Endothelial cell of umbilical vein (primary cell): ENCODE results near the gene APOB. TPM values are rescaled to one million over a fixed set of nuclear protein-coding genes. Genes with fewer than 3 reads are reported as not detected.

ENCODE experiments used
- BruUV-seq: library from RNA; stranded (reverse); fragments of 400-500 nt; replicated peaks from 2 replicates; lab custom pipeline; 2021; lab: Mats Ljungman, UMichigan
- CTCF ChIA-PET: fragments of 300-600, 350-600 bp; sonication (Branson Sonifier 250); formaldehyde crosslinking; loops from one replicate; lab custom pipeline; 2021; ENCODE audit warnings: antibody characterized with exemption, inconsistent platforms; lab: Charles Lee
- POLR2A ChIA-PET: fragments of 300-600, 350-600 bp; sonication (Branson Sonifier 250); formaldehyde crosslinking; loops from one replicate; lab custom pipeline; 2021; ENCODE audit warnings: antibody characterized with exemption, inconsistent platforms; lab: Charles Lee
- DNase-seq: peaks from one replicate; pipeline ENCODE4 v3.0.0-alpha.2; 2011; ENCODE audit warnings: low read depth, low spot score
- FAIRE-seq: peaks from 2 replicates; lab custom pipeline; 2011; peaks lifted over from hg19 to GRCh38; lab: Jason Lieb, UNC
- H2AFZ ChIP-seq: 2 replicates; pipeline ENCODE4 v1.6.0; 2012; ENCODE audit warnings: low read depth, low read length, control low read depth, inconsistent platforms
- H3K27ac ChIP-seq: 2 replicates; pipeline ENCODE4 v1.5.1; 2011; ENCODE audit warnings: low read depth, mild to moderate bottlenecking, control low read depth, low read length, moderate library complexity; ENCODE audit not compliant: insufficient read depth
- H3K27me3 ChIP-seq, 2 experiments: 2 replicates each; pipeline versions ENCODE4 v1.6.0 to v1.6.1; 2011; ENCODE audit warnings: low read length in 2 of 2, mixed read lengths in 1 of 2; ENCODE audit not compliant: control insufficient read depth in 2 of 2, insufficient read depth in 2 of 2
- H3K36me3 ChIP-seq, 2 experiments: 2 replicates in 1 of 2; 3 replicates in 1 of 2; pipeline ENCODE4 v1.5.1; 2011; ENCODE audit warnings: low read length in 2 of 2, mild to moderate bottlenecking in 1 of 2, moderate library complexity in 1 of 2; ENCODE audit not compliant: control insufficient read depth in 2 of 2, insufficient read depth in 2 of 2; ENCODE audit errors: extremely low read depth in 1 of 2
- H3K4me1 ChIP-seq: 3 replicates; pipeline ENCODE4 v1.5.1; 2011; ENCODE audit warnings: mild to moderate bottlenecking, low read length; ENCODE audit not compliant: control insufficient read depth, insufficient read depth; ENCODE audit errors: extremely low read depth
- H3K4me2 ChIP-seq: 2 replicates; pipeline ENCODE4 v1.6.1; 2011; ENCODE audit warnings: low read length, control low read depth, mixed read lengths; ENCODE audit not compliant: insufficient read depth
- H3K4me3 ChIP-seq, 3 experiments: fragments of 200-600 bp in 1 of 3; sonication (generic), shearing (Covaris generic) in 1 of 3; replicated peaks in 1 of 3; 2 replicates each; pipeline ENCODE4 v1.5.1; 2011 to 2016; ENCODE audit warnings: control low read depth in 3 of 3, low read length in 3 of 3, mild to moderate bottlenecking in 2 of 3, inconsistent platforms in 1 of 3, low read depth in 1 of 3, moderate library complexity in 1 of 3; ENCODE audit not compliant: insufficient read depth in 1 of 3
- H3K79me2 ChIP-seq: 2 replicates; pipeline ENCODE4 v1.6.0; 2012; ENCODE audit warnings: low read length, inconsistent platforms; ENCODE audit not compliant: control insufficient read depth, insufficient read depth
- H3K9ac ChIP-seq: replicated peaks from 2 replicates; pipeline ENCODE3; 2011; ENCODE audit warnings: low read length, control low read depth; ENCODE audit not compliant: insufficient read depth; ENCODE audit errors: extremely low read depth
- H3K9me1 ChIP-seq: replicated peaks from 3 replicates; pipeline ENCODE4 v1.6.0; 2011; ENCODE audit warnings: mild to moderate bottlenecking, low read length; ENCODE audit not compliant: control insufficient read depth, insufficient read depth; ENCODE audit errors: extremely low read depth
- H3K9me3 ChIP-seq: replicated peaks from 2 replicates; pipeline ENCODE4 v1.5.1; 2012; ENCODE audit warnings: low read length, inconsistent platforms; ENCODE audit not compliant: control insufficient read depth, insufficient read depth
- H4K20me1 ChIP-seq: replicated peaks from 2 replicates; pipeline ENCODE3; 2011; ENCODE audit warnings: mild to moderate bottlenecking, low read length; ENCODE audit not compliant: control insufficient read depth, insufficient read depth; ENCODE audit errors: extremely low read depth
- EZH2 ChIP-seq: IDR thresholded peaks from 2 replicates; pipeline ENCODE4 v1.6.1; 2012; ENCODE audit warnings: borderline replicate concordance, low read depth, mild to moderate bottlenecking, moderate library complexity, low read length, inconsistent platforms; ENCODE audit not compliant: severe bottlenecking
- GATA2 ChIP-seq: IDR thresholded peaks from 2 replicates; pipeline ENCODE4 v1.7.0; 2011; ENCODE audit warnings: low read depth, mild to moderate bottlenecking, moderate library complexity, mixed read lengths, low read length; ENCODE audit not compliant: insufficient read length, insufficient read depth
- JUN ChIP-seq: IDR thresholded peaks from 2 replicates; pipeline ENCODE4 v1.6.1; 2011; ENCODE audit warnings: borderline replicate concordance, low read depth; ENCODE audit not compliant: insufficient read length, insufficient read depth
- MAX ChIP-seq: IDR thresholded peaks from 2 replicates; pipeline ENCODE4 v1.6.1; 2011; ENCODE audit not compliant: insufficient read depth, insufficient read length
- MYC ChIP-seq: IDR thresholded peaks from one replicate; pipeline ENCODE4 v1.6.1; 2011; ENCODE audit warnings: mild to moderate bottlenecking, low read depth, low read length
- POLR2AphosphoS5 ChIP-seq: IDR thresholded peaks from 2 replicates; pipeline ENCODE4 v1.6.1; 2012; ENCODE audit warnings: low read depth, mild to moderate bottlenecking, control low read depth, low read length, moderate library complexity; ENCODE audit not compliant: insufficient read depth
- dilution Hi-C: fragments of 300-500 bp; cut with MboI; formaldehyde crosslinking; loops from one replicate; pipeline ENCODE4 v1.15.0; 2019; ENCODE audit warnings: low sequenced_read_pairs; ENCODE audit not compliant: extremely low pct_ligation_motif_present
- intact Hi-C: fragments of 100-400 bp; cut with micrococcal nuclease; formaldehyde crosslinking; loops from one replicate; pipeline ENCODE4 v1.10.0; 2022
- polyA plus RNA-seq, 4 experiments: library from polyadenylated mRNA; depleted of rRNA in 3 of 4; stranded (reverse) in 3 of 4; unstranded in 1 of 4; fragments of >200 nt; gene quantifications; 2 replicates each; pipeline versions ENCODE4 v1.2.1 to v1.2.3, GENCODE V29; 2011 to 2012; ENCODE audit warnings: missing spikeins in 1 of 4
- total RNA-seq: library from RNA; stranded (reverse); gene quantifications from 2 replicates; pipeline ENCODE4 v1.2.3, GENCODE V29; 2021
- TF ChIP-seq, protein P1 (sequence below), 2 donors: IDR thresholded peaks; 1 replicate in 1 of 2; 2 replicates in 1 of 2; pipeline ENCODE4 v1.5.1; 2011; ENCODE audit warnings: low read length in 2 of 2, mild to moderate bottlenecking in 2 of 2, moderate library complexity in 2 of 2, control low read depth in 1 of 2, inconsistent platforms in 1 of 2, low read depth in 1 of 2; ENCODE audit not compliant: insufficient read depth in 1 of 2; ENCODE audit errors: extremely low read depth in 1 of 2

Gene APOB
- total and polyA plus RNA-seq, 2 donors (not counting 3 experiments of a cell fraction or from before 2014, with no cell fraction given): 0.07 to 0.09 TPM

- no peak overlapping the region for H3K4me3 ChIP-seq
- no peak overlapping the region for H2AFZ ChIP-seq
- no peaks in the 10 kb centered on the region for H3K9me1 ChIP-seq
- no peak overlapping the region for H3K27ac ChIP-seq
- BruUV-seq: no TSS peak
- H4K20me1 ChIP-seq: no peaks in the 10 kb centered on the region
- H3K79me2 ChIP-seq: no peaks in the 10 kb centered on the region
- no peak overlapping the region for H3K9ac ChIP-seq
- no peaks in the 10 kb centered on the region for H3K36me3 ChIP-seq
- H3K4me1 ChIP-seq: no peaks in the 10 kb centered on the region
- H3K27me3 ChIP-seq: no peaks in the 10 kb centered on the region
- dilution Hi-C loops (no loop called here), intact Hi-C loops (no loop called here)
- ChIA-PET CTCF (interaction anchor here (1.5 kb wide), 1 partner anchor 349 kb away, joined by 5 read pairs; no protein-coding TSS in a partner anchor), POLR2A (no interaction called here)
- no peaks in the 10 kb centered on the region for H3K9me3 ChIP-seq
- FAIRE-seq (no peak), DNase-seq (no peak)
- no peak for TF ChIP-seq JUN
- TF ChIP-seq MAX: no peak
- TF ChIP-seq, protein P1, sequence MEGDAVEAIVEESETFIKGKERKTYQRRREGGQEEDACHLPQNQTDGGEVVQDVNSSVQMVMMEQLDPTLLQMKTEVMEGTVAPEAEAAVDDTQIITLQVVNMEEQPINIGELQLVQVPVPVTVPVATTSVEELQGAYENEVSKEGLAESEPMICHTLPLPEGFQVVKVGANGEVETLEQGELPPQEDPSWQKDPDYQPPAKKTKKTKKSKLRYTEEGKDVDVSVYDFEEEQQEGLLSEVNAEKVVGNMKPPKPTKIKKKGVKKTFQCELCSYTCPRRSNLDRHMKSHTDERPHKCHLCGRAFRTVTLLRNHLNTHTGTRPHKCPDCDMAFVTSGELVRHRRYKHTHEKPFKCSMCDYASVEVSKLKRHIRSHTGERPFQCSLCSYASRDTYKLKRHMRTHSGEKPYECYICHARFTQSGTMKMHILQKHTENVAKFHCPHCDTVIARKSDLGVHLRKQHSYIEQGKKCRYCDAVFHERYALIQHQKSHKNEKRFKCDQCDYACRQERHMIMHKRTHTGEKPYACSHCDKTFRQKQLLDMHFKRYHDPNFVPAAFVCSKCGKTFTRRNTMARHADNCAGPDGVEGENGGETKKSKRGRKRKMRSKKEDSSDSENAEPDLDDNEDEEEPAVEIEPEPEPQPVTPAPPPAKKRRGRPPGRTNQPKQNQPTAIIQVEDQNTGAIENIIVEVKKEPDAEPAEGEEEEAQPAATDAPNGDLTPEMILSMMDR (IDR thresholded peaks at IDR 0.05; ENCODE audit: extremely low read depth in 1 of 2, insufficient read depth in 1 of 2, low read depth in 1 of 2, low read length in 2 of 2): no peak
- TF ChIP-seq EZH2: no peak
- no peak for TF ChIP-seq POLR2AphosphoS5
- no peak for TF ChIP-seq MYC
- no peak for TF ChIP-seq GATA2
- H3K4me2 ChIP-seq: no peak overlapping the region
Measured at GRCh38 chr2:21010813-21011439, 32.9 kb downstream of the APOB start.
